HFF-Myc (cell line): ENCODE results near the gene MAP3K3.

Source experiments
- DNase-seq: peaks from one replicate; pipeline ENCODE4 v3.0.0-alpha.2; 2011; ENCODE audit warnings: low read depth; ENCODE audit errors: extremely low read depth
- H3K4me3 ChIP-seq: replicated peaks from 2 replicates; pipeline ENCODE4 v1.5.1; 2011; ENCODE audit warnings: low read depth, mild to moderate bottlenecking, control low read depth, low read length
- TF ChIP-seq, protein P1 (sequence below): IDR thresholded peaks from 2 replicates; pipeline ENCODE4 v1.5.1; 2012; ENCODE audit warnings: mild to moderate bottlenecking, low read depth, low read length, control low read depth; ENCODE audit errors: missing control alignments

MAP3K3 gene

GRCh38 chr17:63694950-63695773 is 72.9 kb downstream of the MAP3K3 start:
- TF ChIP-seq, protein P1, sequence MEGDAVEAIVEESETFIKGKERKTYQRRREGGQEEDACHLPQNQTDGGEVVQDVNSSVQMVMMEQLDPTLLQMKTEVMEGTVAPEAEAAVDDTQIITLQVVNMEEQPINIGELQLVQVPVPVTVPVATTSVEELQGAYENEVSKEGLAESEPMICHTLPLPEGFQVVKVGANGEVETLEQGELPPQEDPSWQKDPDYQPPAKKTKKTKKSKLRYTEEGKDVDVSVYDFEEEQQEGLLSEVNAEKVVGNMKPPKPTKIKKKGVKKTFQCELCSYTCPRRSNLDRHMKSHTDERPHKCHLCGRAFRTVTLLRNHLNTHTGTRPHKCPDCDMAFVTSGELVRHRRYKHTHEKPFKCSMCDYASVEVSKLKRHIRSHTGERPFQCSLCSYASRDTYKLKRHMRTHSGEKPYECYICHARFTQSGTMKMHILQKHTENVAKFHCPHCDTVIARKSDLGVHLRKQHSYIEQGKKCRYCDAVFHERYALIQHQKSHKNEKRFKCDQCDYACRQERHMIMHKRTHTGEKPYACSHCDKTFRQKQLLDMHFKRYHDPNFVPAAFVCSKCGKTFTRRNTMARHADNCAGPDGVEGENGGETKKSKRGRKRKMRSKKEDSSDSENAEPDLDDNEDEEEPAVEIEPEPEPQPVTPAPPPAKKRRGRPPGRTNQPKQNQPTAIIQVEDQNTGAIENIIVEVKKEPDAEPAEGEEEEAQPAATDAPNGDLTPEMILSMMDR: no peak
- no peak for DNase-seq
- no peak overlapping the region for H3K4me3 ChIP-seq

DNA sequence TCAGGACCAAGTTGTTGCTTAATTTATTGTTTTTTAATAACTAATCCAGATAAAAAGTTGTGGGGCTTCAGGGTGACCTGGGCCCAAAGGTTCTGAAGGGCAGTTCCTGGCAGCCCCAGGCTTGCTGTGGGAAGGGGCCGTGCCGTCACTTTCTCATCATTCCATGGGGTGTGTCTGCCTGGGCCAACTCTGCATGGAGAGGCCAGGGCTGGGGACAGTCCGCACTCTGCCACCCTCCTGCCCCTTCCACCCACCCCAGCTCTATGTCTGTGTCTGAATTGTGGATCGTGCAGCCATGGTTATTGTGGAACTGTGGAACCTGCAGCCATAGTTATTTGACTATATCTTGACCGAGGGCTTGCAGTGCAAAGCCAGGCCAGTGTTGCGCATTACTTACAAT is 73.7 kb downstream of the MAP3K3 start:
- TF ChIP-seq, protein P1: no peak

GRCh38 chr17:63696381-63696961 is 74.3 kb downstream of the MAP3K3 start:
- no peak for DNase-seq

More for the DNA sequence above, 73.7 kb downstream of the MAP3K3 start:
- no peak overlapping the region for H3K4me3 ChIP-seq
- DNase-seq: no peak

GRCh38 chr17:63697341-63698286 is 75.4 kb downstream of the MAP3K3 start:
- H3K4me3 ChIP-seq: no peak overlapping the region
- DNase-seq: no peak
- TF ChIP-seq, protein P1: peak; percentile 51

More at GRCh38 chr17:63696381-63696961, 74.3 kb downstream of the MAP3K3 start:
- H3K4me3 ChIP-seq: no peak overlapping the region
- TF ChIP-seq, protein P1: peak; percentile 53

DNA sequence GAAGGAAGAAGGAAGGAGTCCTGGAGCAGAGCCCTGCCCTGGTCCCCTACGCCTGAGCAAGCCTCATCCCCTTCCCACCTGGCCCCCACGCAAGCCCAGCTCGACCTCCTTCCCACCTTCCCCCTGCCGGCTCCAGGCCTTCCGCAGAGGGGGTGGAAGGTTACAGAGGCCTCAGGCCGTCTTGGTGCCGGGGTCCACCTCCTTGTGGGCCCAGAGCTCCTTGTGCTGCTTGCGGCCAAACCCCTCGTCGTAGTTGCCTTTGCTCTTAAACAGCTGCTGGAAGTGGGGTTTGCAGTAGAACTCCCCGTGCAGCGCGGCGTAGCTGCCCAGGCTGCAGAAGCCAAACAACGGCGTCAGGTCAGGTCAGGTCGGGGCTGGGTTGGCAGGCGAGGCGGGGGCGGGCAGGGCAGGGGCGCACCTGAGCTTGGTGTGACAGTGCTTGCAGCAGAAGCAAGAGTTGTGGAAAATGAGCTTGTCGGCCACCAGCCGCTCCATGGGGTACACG is 76.2 kb downstream of the MAP3K3 start:
- TF ChIP-seq, protein P1: no peak
- no peak for DNase-seq
- peak overlapping the region; percentile 42 for H3K4me3 ChIP-seq

GRCh38 chr17:63698886-63699637 is 76.8 kb downstream of the MAP3K3 start:
- TF ChIP-seq, protein P1: no peak
- no peak for DNase-seq
- H3K4me3 ChIP-seq: peak overlapping the region; percentile 42
